ENCODE results near the gene SIAH1.
"Not testable (repeated sequence)": the region's sequence is repeated elsewhere in the genome, so short reads cannot be mapped to it uniquely, and the experiment has no call there.

Gene SIAH1

DNA sequence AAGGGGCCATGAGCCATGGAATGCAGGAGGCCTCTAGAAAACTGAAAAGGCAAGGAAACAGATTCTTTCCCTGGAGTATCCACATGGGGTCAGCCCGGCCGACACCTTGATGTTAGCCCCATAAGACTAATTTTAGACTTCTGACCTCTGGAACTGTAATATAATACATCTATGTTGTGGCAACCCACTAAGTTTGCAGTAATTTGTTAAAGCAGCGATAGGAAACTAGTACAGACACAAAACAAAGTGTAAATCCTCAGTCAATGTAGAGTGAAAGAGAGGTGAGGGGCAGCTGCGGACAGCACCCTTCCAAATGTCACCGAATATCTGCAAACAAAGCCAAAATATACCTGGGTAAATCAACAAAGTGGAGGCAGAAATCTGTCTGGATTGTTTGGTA is 7.2 kb upstream of the SIAH1 start:
- no peak for DNase-seq

DNA sequence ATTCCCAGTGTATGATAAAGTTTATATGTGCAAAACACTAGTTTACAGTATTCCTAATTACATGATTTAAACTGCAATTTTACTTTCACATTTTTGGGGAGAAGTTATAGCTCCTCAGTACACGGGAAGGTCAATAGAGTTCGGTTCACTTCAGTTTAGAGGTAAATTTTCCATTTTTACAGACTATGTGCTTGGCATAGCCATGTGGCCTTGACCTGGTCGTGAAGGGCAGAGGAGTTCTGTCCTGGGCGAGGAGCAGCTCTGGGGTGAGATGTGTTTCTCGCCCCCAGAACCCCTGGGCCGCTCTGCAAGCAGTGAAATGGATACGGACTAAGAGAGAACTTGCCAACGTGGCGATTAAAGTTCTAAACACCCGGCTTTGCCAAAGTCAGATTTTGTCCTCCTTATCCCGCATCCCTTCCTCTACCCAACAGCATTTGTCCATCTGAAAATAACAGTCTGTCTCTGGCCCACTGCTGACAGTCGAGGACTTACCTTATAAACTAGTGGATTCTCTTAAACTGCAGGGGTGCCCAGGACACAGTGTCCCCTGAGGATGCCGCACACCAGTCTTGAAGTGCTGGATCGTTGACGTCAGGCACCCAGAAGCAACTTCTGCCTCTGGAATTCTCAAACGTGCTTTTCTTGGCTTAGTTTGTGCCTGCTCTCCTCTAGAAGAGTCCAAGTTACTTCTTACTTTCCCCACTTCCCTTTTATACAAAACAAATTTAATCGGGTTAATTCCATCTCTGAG is 1.5 kb upstream of the SIAH1 start:
- DNase-seq, result no peak

DNA sequence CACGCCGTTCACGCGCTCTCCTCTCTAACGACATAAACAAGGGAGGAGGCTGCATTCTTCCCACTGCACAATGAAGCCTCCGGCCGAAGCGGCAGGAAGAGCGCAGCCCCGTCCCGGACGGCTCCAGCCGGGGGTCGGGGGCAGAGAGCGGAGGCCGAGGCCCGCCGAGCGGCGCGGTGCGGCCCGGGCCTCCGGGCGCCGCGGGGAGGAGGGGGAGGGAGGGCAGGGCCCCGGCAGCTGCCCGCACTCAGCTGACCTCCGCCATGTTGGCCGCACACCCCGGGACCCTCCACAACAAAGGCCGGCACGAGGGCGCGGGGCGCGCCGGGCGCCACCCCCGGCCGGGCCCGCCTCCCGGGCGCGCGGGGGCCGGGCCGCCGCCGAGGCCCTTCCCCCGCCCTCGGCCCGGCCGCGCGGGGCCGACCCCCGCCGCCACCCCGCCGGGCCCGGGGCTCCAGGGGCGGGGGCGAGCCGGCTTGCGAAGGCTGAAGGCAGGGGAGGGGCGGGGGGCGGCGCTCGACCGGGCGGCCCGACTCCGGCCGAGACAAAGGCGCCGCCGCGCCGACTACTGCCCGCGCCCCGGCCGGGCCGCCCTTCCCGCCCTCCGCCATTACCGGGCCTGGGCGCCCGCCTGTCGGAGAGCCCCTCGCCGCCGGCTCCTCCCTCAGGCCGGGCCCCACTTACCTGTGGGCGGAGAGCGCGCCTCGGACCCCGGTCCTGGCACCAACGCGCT is 527 bp downstream of the SIAH1 start:
- peak; percentile 43 for DNase-seq

DNA sequence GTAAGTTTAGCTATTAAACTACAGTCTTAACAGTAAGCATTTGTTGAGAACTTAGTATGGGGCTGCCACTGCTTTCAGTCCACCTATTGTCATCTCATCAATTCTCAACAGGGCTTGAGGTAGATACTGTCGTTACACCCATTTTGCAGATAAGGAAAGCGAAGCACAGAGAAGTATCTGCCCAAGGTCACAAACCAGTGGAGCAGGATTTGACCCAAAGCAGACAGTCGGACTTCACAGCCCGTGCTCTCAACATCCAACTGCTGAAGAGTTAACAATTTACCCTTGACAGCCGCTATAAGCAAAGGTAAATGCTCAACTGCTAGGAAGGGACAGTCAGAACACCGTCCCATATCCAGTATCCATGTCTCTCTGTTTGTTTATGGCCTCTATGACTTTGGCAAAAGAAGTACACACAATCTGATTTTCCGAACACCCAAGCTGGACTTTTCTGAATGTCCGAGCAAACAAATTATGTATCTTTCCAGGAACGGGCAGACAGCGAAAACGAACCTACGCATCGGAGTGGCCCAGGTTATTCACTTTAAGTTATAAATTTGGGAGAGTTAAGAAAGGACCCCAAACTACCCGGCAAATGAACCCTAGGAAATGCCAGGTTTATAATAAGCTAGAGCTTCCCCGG is 1.2 kb downstream of the SIAH1 start:
- no peak for DNase-seq

DNA sequence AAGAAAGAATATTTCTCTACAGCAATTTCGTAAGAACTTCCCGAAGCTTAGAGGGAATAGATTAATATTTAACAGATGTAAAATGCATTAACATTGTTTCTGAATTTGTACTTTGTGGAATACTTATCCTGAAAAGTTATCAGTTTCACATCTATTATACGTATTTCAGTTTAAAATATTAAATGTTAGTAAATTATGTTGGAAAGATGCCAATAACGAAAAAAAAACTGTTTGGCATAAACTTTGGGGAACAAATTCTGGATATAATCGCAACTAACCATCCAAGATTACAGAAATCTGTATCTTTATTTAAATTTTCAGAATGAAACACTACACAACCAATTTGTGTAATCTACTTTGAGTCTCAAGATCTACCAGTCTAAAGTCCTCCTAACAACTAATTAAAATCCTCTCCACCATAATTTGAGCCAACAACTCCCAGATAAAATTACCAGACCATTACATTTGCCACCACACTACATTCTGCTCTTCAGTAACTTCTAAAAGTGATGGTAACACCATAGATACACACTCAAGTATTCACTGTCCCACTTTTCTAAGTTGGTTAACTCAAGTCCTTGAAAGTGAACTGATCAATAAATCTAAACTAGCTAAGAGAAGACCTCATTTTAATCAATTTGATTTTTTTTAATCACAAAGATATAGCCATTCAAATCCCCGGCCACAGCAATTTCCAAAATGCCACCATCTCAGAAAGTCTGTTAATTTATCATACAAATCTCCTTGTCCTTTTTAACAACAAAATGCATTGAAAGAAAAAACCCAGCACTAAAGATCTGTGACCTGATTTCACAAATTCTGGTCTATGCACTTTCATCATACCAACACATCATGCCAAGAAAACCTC is 2.0 kb downstream of the SIAH1 start:
- no peak for DNase-seq

DNA sequence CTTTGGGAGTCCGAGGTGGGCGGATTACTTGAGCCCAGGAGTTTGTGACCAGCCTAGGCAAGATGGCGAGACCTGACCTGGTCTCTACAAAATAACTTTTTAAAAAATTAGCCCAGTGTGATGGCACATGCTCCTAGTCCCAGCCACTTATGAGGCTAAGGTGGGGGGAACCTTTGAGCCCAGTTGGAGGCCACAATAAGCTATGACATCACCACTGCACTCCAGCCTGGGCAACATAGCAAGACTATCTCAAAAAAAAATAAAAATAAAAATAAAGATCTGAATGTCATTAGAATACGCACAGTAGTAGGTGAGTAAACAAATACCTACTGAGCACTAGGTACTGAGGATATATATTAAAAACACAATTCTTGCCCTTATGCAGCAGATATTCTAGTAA is 3.1 kb downstream of the SIAH1 start:
- no peak for DNase-seq

DNA sequence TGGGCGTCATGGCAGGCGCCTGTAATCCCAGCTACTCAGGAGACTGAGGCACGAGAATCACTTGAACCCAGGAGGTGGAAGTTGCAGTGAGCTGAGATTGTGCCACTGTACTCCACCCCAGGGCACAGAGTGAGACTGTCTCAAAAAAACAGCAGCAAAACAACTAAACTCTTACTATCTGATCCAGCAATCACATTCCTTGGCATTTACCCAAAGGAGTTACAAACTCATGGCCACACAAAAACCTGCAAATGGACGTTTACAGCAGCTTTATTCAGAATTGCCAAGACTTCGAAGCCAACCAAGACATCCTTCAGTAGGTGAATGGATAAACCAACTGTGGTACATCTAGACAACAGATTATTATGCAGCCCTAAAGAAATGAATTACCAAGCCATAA is 4.0 kb downstream of the SIAH1 start:
- DNase-seq, result no peak

DNA sequence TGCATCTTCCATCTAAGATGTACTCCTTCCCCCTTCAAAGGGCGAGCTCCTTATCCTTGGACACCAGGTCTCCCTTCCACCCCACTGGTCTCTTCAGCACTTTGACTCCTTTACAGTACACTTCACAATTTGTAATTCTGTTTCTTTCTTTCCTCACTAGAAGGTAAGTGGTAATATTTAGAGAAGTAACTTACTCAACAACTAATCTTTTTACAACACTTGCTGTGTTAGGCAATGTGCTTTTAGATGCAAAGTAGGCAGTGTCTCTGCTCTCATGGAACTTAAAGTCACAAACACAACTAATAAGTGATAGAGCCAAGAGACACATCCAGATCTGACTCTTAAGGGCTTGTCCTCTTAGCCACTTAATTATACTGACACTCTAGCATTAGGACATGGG is 6.4 kb downstream of the SIAH1 start:
- DNase-seq, result no peak

DNA sequence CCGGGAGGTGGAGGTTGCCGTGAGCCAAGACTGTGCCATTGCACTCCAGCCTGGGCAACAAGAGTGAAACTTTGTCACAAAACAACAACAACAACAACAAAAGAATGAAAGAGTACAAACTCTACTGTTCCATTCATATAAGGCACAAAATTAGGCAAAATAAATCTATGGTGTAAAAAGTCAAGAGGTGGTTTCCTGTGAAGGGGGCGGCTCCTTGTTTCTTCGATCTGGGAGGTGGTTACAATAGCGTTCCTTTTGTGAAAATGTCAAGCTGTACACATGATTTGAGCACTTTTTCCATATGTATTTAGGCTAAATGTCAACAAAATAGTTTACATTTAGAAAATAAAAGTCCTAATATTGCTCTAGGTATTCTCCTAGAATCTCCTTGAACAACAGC is 6.9 kb downstream of the SIAH1 start:
- DNase-seq, result no peak

DNA sequence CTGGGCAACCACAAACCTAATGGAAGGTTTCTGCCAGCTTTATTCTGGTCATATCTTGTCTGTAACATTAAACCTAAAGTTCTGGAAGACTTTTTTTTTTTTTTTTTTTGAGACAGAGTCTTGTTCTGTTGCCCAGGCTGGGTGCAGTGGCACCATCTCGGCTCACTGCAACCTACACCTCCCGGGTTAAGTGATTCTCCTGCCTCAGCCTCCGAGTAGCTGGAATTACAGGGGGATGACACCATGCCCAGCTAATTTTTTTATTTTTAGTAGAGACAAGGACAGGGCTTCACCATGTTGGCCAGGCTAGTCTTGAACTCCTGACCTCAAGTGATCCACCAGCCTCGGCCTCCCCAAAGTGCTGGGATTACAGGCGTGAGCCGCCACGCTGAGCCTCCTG is 7.9 kb downstream of the SIAH1 start:
- not testable (repeated sequence) for DNase-seq

DNA sequence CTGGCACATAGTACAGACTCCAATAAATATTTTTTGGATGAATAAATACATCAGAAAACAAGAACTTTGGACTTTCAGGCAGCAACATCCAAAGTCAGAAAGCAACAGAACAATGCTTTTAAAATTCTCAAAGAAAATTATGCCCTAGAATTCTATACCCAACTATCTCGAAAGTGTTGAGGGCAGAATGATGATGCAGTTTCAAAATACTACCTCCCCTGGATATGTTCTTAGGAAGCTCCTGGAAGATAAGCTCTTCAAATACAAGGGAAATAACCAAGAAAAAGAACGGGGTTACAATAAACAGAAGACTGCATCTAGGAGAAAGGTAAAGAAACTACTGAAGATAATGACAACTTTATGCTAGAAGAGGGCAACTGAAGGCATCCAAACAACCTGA is 11.0 kb downstream of the SIAH1 start:
- DNase-seq, result no peak

DNA sequence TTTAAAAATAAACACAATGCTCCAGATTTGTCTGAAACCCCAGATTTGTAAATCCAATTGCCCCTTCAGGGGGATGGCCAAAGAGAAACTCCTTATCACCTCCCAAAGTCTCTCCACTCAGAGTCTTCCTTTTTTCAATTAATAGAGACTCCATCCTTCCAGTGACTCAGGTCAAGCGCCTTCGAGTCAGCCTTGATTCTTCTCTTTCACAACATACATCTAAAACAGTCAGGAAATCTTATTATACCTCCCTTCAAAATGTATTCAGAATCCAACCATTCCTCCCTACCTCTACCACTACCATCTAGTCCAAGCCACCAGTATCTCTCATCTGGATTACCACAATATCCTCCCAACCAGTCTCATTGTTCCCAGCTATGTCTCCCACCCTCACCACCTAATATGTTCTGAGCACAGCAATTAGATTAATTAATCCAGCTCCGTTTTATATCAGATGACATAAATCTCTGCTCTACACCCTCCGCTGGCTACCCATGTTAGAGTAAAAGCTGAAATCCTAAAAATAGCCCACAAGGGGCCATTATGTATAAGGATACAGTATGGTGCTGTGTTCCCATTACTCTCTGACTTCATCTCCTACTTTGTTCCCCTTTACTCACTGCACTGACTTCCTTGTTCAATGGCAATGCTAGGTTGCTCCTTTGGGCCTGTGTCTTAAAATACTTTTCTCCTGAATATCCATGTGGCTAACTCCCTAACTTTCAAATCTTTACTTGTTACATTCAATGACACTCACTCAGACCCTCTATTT is 11.8 kb downstream of the SIAH1 start:
- no peak for DNase-seq

DNA sequence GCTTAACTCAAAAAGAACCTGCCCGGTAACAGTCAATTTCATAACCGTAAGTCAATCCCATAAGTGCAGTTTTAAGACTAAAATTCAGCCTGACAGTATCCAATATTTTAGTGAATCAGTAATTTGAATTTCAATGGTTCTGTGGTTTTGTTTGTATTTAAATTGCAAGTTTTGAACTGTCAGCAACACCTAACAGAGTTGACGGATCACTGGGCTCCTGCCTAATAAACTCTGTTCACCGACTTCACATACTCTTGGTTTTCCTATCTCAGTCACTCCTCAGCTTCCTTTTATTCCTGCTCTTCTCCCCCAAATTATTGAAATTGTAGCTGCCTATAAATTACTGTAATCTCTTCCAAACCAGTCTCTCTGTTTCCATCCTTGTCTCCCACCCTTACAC is 12.5 kb downstream of the SIAH1 start:
- no peak for DNase-seq

DNA sequence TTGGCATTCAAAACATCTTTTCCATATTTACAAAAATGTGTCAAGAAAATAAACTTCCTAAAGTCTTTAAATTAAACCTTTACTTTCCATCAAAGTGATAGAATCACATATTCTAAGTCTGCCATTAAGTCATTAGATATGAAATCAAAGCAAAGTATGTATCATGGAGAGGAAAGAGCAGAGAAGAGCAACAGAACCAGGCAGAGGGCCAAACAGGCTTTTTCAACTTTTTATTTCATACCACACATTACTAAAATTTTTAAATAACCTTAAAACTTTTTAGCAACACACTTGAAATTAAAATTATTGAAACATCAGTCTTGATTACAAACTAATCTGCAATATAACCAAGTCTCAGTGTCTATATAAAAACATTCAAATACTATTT is 13.8 kb downstream of the SIAH1 start:
- DNase-seq, result no peak

DNA sequence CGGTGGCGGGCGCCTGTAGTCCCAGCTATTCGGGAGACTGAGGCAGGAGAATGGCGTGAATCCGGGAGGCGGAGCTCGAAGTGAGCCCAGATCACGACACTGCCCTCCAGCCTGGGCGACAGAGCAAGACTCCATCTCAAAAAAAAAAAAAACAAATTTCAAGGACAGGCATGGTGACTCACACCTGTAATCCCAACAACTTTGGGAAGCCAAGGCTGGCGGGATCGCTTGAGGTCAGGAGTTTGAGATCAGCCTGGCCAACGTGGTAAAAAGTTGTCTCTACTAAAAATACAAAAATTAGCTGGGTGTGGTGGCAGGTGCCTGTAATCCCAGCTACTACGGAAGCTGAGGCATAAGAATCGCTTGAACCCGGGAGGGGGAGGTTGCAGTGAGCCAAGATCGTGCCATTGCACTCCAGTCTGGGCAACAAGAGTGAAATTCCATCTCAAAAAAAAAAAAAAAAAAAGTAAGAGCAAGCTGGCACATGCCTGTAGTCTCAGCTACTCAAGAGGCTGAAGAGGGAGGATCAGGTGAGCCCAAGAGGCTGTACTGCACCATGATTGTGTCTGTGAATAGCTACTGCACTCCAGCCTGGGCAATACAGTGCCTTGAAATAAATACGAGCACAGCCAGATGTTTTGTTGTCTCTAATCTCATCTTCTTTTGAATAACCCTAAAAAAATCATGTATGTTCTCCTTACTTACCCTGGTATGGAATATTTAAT is 14.4 kb downstream of the SIAH1 start:
- DNase-seq, result not testable (repeated sequence)

DNA sequence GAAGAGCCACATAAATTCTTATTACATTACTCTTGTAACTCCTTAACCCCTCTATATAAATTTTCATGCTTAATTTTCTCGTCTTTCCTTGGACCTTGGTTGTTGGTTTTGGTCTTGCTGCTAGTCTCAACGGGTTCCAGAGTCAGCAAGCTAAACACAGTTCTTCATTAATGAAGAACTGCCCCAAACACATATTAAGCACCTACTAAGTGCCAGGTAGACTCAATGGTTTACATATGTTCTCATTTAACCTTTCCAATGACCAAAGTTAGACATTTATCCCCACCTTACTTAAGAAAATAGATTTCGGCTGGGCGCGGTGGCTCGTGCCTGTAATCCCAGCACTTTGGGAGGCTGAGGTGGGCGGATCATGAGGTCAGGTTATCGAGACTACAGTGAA is 15.0 kb downstream of the SIAH1 start:
- DNase-seq, result no peak

DNA sequence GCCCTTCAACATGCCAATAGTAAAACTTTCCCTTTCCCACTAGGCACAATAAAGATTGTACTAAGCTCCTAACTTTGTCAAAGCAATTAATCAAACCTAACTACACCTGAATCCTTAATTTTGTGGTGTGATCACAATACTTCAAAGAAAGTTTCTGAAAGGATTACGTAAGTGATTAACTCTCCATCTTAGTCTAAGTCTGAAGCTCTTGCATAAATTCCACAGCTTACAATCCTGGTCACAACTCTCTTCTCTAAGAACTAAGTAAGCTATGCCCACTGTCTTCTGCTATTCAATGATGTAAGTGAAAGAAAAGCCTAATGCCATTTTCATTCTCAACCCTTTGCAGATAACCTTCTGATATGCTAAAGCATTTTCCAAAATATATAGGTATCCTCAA is 15.4 kb downstream of the SIAH1 start:
- no peak for DNase-seq

DNA sequence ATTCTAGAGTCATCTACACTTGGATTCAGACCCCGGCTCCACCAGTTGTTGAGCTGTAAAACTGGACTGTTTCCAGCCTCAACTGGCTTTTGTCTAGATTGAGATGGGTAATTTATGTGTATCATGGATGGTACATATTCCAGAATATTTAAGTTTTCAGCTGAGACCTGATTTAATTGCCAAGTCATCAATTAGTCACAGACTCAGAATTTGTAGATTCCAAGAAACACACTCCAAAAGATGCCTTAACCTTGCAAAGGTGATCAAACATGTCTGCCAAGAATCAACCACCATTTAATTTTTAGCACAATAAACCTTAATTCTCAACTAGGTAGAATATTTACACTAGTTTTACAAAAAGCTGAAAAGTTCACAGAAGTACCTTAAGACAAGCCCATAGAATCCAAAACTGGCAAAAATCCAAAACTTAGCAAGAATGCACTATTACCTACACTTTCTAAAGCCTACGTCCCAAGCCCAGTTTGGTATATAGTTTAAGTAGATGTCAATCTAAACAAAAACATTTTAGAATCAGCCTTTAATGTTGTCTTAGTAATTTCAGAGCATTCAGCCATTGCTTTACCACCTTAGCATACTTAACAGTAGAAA is 17.7 kb downstream of the SIAH1 start:
- no peak for DNase-seq

DNA sequence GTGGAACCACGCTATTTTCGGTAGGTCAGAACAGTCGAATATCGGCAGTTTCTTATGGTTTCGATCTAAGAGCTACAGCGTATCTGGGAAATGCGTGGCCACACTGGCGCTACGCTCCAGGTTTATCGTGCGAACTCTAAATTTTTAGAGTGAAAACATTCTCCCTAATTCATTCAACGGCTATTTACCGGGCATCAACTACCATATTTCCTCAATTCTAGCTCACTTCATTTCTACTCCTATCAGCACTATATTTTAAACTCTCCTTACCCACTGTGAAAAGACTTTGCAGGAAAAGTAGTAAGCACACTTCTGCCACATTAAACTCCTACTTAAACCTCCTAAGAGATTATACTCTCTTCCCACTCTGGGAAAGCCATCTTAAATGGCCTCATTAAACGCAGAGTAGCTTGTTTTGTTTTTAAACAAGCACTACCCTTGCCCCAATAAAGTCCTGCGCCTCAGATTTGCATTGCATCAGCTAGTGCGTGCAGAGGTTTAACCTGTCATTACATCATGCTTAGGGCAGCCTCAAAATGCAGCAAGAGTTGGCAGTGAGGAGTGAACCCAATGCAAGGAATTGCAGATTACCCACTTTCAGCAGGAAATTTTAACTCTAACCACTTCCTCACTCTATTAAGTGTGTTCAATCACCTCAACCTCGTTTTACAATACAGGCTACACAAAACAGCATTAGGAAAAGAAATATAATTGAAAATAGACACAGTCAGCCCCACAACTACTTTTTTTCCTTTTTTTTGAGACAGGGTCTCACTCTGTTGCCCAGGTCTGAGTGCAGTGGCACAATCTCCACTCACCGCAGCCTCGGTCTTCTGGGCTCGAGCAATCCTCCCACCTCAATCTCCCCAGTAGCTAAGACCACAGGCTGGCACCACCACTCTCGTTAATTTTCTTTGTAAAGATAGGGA is 18.8 kb downstream of the SIAH1 start:
- DNase-seq, result peak; percentile 60

DNA sequence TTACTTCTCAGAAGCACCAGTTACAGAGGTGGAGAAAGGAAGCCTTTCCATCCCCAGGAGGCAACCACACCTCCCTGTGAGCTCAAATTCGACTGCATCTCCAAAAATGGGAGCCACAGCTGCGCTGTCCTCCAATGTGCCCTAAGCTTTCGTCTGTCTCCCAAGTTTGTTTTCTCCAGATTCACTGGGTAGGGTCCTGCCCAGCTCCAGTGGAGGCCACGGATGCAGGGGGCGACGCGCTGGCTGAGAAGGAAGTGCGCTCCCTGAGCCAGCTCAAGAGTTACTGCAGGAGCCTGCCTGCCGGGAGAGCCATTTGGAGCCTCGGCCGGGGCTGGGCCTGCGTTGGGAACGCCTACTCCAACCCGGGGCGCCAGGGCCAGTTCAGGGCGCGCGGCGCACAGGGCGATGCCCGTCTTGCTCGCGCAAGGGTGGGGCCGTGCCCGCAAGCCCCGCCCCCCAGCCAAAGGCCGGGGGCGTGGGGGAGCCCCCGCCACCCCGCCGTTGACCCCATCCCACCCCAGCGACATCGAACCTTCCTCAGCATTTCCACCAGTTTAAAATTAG is 19.5 kb downstream of the SIAH1 start:
- peak; percentile 88 for DNase-seq
